B cell (primary cell): ENCODE measurements around the gene MIDN. TPM values are rescaled to one million over a fixed set of nuclear protein-coding genes. Genes with fewer than 3 reads are reported as not detected.

Experiments used
- ATAC-seq: fragments of 200-7000 bp; cut with Tn5 transposase; one replicate; pipeline ENCODE4 v1.10.0; 2021; ENCODE audit warnings: low read depth, mild to moderate bottlenecking, moderate number of reproducible peaks, moderate library complexity
- CTCF ChIA-PET: fragments of 350-600 bp; sonication (Branson Sonifier 250); formaldehyde crosslinking; loops from one replicate; lab custom pipeline; 2021; ENCODE audit warnings: antibody characterized with exemption, inconsistent platforms; lab: Charles Lee
- POLR2A ChIA-PET: fragments of 350-600 bp; sonication (Branson Sonifier 250); formaldehyde crosslinking; loops from one replicate; lab custom pipeline; 2021; ENCODE audit warnings: antibody characterized with exemption; lab: Charles Lee
- DNase-seq: peaks from one replicate; pipeline ENCODE4 v3.0.0; 2013
- H2AFZ ChIP-seq: 2 replicates; pipeline ENCODE4 v1.6.1; 2012; ENCODE audit warnings: mild to moderate bottlenecking, low read depth, low read length; ENCODE audit not compliant: insufficient read depth, poor library complexity, severe bottlenecking
- H3K27ac ChIP-seq, 2 donors: 1 replicate in 1 of 2; 2 replicates in 1 of 2; pipeline ENCODE4 v1.5.1; 2012 to 2013; ENCODE audit warnings: low read length in 2 of 2, mild to moderate bottlenecking in 2 of 2, moderate library complexity in 1 of 2
- H3K27me3 ChIP-seq, 4 experiments: fragments of 200-600 bp in 1 of 4; sonication (generic) in 1 of 4; replicated peaks in 1 of 4; 1 replicate in 2 of 4; 2 replicates in 2 of 4; pipeline versions ENCODE4 v1.6.1 to v1.7.0; 2013 to 2016; ENCODE audit warnings: low read length in 3 of 4, mild to moderate bottlenecking in 2 of 4, mixed read lengths in 1 of 4, moderate library complexity in 1 of 4; ENCODE audit not compliant: insufficient read depth in 4 of 4, control insufficient read depth in 3 of 4; ENCODE audit errors: control extremely low read depth in 1 of 4
- H3K36me3 ChIP-seq, 2 experiments: replicated peaks in 1 of 2; 1 replicate in 1 of 2; 2 replicates in 1 of 2; pipeline versions ENCODE4 v1.6.1 to v1.7.1; 2013; ENCODE audit warnings: low read length in 1 of 2; ENCODE audit not compliant: insufficient read depth in 2 of 2, control insufficient read depth in 1 of 2; ENCODE audit errors: control extremely low read depth in 1 of 2, extremely low read depth in 1 of 2
- H3K4me1 ChIP-seq, 2 donors: fragments of 200-600 bp in 1 of 2; sonication (generic) in 1 of 2; 1 replicate in 1 of 2; 2 replicates in 1 of 2; pipeline versions ENCODE4 v1.5.1 to v1.6.1; 2013 to 2017; ENCODE audit warnings: low read length in 2 of 2; ENCODE audit not compliant: control insufficient read depth in 2 of 2, insufficient read depth in 2 of 2
- H3K4me2 ChIP-seq: replicated peaks from 2 replicates; pipeline ENCODE3; 2012; ENCODE audit warnings: mild to moderate bottlenecking, low read depth, low read length; ENCODE audit not compliant: poor library complexity, severe bottlenecking
- H3K4me3 ChIP-seq, 5 experiments: fragments of 200-600 bp in 1 of 5; sonication (generic) in 1 of 5; 1 replicate in 3 of 5; 2 replicates in 2 of 5; pipeline versions ENCODE4 v1.5.1 to v1.7.0; 2011 to 2016; ENCODE audit warnings: low read length in 4 of 5, mild to moderate bottlenecking in 4 of 5, low read depth in 2 of 5, control low read depth in 1 of 5, moderate library complexity in 1 of 5; ENCODE audit not compliant: insufficient read depth in 1 of 5; ENCODE audit errors: control extremely low read depth in 1 of 5, extremely low read depth in 1 of 5
- H3K79me2 ChIP-seq: fragments of 200-600 bp; sonication (generic); one replicate; pipeline ENCODE4 v1.6.0; 2016; ENCODE audit warnings: low read length; ENCODE audit not compliant: control insufficient read depth, insufficient read depth
- H3K9ac ChIP-seq: fragments of 200-600 bp; sonication (generic); 2 replicates; pipeline ENCODE4 v1.6.1; 2017; ENCODE audit warnings: mild to moderate bottlenecking, low read length, moderate library complexity
- H3K9me3 ChIP-seq, 3 donors: one replicate each; pipeline versions ENCODE4 v1.6.1 to v1.7.1; 2013; ENCODE audit warnings: low read length in 2 of 3; ENCODE audit not compliant: control insufficient read depth in 2 of 3, insufficient read depth in 1 of 3; ENCODE audit errors: control extremely low read depth in 1 of 3
- H4K20me1 ChIP-seq: 2 replicates; pipeline ENCODE4 v1.6.0; 2012; ENCODE audit warnings: mild to moderate bottlenecking, low read length; ENCODE audit not compliant: insufficient read depth, control insufficient read depth, poor library complexity, severe bottlenecking
- H3K27ac Mint-ChIP-seq: one replicate; pipeline ENCODE4 v1.8.0; 2021; ENCODE audit warnings: mixed read lengths
- H3K27me3 Mint-ChIP-seq: one replicate; pipeline ENCODE4 v1.8.0; 2021; ENCODE audit warnings: mixed read lengths
- H3K4me1 Mint-ChIP-seq: one replicate; pipeline ENCODE4 v1.8.0; 2021; ENCODE audit warnings: mixed read lengths
- H3K4me3 Mint-ChIP-seq: one replicate; pipeline ENCODE4 v1.8.0; 2021; ENCODE audit warnings: mixed read lengths
- H3K9me3 Mint-ChIP-seq: one replicate; pipeline ENCODE4 v1.8.0; 2022; ENCODE audit warnings: mixed read lengths; ENCODE audit not compliant: insufficient read depth
- EZH2 ChIP-seq: IDR thresholded peaks from 2 replicates; pipeline ENCODE4 v1.6.1; 2012; ENCODE audit warnings: borderline replicate concordance, low read depth, mild to moderate bottlenecking, moderate library complexity, low read length; ENCODE audit not compliant: insufficient read depth, poor library complexity, severe bottlenecking
- WGBS: methylation state at CpG from one replicate; pipeline ENCODE4 v1.1.5; 2013; ENCODE audit warnings: missing lambda C conversion rate; ENCODE audit not compliant: insufficient coverage; 5-methylcytosine and 5-hydroxymethylcytosine counted together
- intact Hi-C: fragments of 100-400 bp; cut with micrococcal nuclease; formaldehyde crosslinking; loops from one replicate; pipeline ENCODE4 v1.10.0; 2022
- polyA plus RNA-seq: library from polyadenylated mRNA; depleted of rRNA; stranded (reverse); fragments of >200 nt; gene quantifications from 2 replicates; pipeline ENCODE4 v1.2.3, GENCODE V29; 2012
- total RNA-seq, 2 donors: library from RNA; stranded (reverse); fragments of 120-200 nt in 1 of 2; gene quantifications; 1 replicate in 1 of 2; 2 replicates in 1 of 2; pipeline versions ENCODE4 v1.2.3 to v1.2.4, GENCODE V29; 2013 to 2022
- TF ChIP-seq, protein P1 (sequence below): fragments of 200-600 bp; IDR thresholded peaks from one replicate; pipeline ENCODE4 v1.8.0; 2022; ENCODE audit warnings: antibody characterized with exemption, mild to moderate bottlenecking

MIDN gene
- total and polyA plus RNA-seq, 2 donors (not counting 1 experiment from before 2014, with no cell fraction given): 98.5 to 156 TPM

DNA sequence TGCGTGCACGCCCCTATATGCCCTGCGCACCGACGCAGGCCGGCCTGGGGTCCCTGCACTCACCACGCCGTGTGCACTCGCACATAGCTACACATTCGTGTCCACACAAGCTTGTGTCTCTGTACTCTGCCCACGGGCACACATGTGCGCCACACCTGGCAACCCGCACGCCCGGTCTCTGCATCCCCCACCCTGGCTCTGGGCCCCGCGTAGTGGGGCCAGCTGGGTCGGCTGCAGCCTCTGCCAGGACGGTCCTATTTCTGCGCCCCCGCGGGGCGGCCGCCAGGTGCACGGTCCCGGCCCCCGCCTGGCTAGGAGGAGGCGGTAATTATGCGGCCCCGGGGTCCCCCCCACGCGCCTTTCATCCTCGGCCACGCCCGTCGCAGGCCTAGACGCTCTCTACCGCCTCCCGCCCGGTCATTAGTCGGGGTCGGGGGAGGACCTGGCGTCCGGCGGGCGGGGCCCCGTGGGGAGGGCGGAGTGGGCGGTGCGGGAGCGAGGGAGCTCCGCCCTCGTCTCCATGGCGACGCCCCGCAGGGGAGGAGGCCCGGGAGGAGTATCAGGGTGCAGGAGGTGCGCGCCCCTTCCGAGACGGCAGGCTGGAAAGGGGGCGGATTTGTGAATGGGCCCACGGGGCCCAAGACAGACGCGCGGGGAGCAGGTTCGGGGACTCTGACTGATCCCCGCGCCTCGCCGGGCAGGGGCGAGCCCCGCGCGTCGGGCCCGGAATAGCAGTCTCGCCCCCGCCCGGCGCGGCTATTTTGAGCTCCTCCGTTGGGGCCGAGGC lies 17.9 kb downstream of the MIDN start:
- Mint-ChIP-seq H3K27me3 (no peaks in the 10 kb centered on the region), H3K9me3 (no peaks in the 10 kb centered on the region), H3K27ac (peak overlapping the region; percentile 100), H3K4me1 (peaks cover 80% of the 10 kb centered on the region), H3K4me3 (peak overlapping the region; percentile 95)
- Histone ChIP-seq H4K20me1 (peaks cover 39% of the 10 kb centered on the region), H3K9ac (peak overlapping the region; percentile 57), H2AFZ (peak overlapping the region; percentile 48), H3K27me3 (no peaks in the 10 kb centered on the region), H3K36me3 (peaks cover 0 to 15% of the 10 kb centered on the region in 2 experiments), H3K9me3 (no peaks in the 10 kb centered on the region), H3K4me1 (peaks cover 79 to 88% of the 10 kb centered on the region in 2 donors), H3K4me2 (peak overlapping the region; percentile 83), H3K79me2 (peaks cover 52% of the 10 kb centered on the region), H3K4me3 (peak overlapping the region in 4 of 5 experiments; percentile 48 to 64 (median 58)), H3K27ac (peak overlapping the region; percentile 96 to 99)
- ATAC-seq (peak; percentile 31), DNase-seq (peak; percentile 93)
- CTCF ChIA-PET: interaction anchor here (0.8 to 10.0 kb wide), 17 partner anchors 9 to 236 kb away, joined by 3 to 658 read pairs (median 4); partner anchors contain the start of genes ARHGAP45, ATP5F1D, FAM174C and GPX4
- TF ChIP-seq, protein P1, sequence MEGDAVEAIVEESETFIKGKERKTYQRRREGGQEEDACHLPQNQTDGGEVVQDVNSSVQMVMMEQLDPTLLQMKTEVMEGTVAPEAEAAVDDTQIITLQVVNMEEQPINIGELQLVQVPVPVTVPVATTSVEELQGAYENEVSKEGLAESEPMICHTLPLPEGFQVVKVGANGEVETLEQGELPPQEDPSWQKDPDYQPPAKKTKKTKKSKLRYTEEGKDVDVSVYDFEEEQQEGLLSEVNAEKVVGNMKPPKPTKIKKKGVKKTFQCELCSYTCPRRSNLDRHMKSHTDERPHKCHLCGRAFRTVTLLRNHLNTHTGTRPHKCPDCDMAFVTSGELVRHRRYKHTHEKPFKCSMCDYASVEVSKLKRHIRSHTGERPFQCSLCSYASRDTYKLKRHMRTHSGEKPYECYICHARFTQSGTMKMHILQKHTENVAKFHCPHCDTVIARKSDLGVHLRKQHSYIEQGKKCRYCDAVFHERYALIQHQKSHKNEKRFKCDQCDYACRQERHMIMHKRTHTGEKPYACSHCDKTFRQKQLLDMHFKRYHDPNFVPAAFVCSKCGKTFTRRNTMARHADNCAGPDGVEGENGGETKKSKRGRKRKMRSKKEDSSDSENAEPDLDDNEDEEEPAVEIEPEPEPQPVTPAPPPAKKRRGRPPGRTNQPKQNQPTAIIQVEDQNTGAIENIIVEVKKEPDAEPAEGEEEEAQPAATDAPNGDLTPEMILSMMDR: no peak
- TF ChIP-seq EZH2: no peak
- intact Hi-C loops: loop anchor here (1.0 to 5.0 kb wide), 3 partner anchors 17 to 164 kb away; partner anchors contain the start of gene GPX4
- POLR2A ChIA-PET: interaction anchor here (0.6 to 11.0 kb wide), 18 partner anchors 9 to 785 kb away, joined by 3 to 402 read pairs (median 4); partner anchors contain the start of genes ARHGAP45, ATP5F1D, FAM174C and GPX4
- 1% methylated on average over 84 of the region's 84 CpGs for WGBS
